ENCODE data around the gene B3GAT3.
"Not testable (repeated sequence)": the region's sequence is repeated elsewhere in the genome, so short reads cannot be mapped to it uniquely, and the experiment has no call there.

The B3GAT3 gene

DNA sequence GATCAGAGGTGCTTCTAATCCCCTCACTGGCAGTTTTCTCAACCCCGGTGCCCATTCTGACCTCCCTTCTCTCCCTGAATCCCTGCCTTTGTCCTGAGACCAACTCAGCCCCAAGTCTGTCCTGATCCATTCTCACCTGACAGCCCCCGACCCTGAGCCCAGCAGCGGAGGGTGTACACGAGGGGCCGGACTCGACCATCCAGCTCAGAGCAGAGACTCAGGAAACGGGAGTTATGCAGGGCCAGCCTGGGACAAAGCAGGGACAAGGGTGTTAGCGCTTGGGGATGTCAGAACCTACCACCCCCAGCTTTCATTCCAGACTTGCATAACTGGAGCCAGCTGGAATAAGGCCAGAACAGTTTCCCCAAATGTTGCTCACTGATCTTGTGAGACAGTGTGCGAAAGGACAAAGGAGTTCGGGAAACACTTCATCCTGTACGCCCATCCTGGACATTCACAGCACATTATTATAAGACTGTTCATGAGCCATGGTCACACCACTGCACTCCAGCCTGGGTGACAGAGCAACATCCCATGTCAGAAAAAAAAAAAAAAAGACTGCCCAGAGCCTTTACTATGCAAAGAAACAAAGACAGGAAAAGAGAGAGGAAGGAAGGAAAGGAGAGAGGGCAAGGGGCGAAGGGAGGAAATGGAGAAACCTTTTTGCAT, 44.6 kb downstream of the B3GAT3 start:
- DNase-seq (ENCODE audit: low read depth) = no peak

DNA sequence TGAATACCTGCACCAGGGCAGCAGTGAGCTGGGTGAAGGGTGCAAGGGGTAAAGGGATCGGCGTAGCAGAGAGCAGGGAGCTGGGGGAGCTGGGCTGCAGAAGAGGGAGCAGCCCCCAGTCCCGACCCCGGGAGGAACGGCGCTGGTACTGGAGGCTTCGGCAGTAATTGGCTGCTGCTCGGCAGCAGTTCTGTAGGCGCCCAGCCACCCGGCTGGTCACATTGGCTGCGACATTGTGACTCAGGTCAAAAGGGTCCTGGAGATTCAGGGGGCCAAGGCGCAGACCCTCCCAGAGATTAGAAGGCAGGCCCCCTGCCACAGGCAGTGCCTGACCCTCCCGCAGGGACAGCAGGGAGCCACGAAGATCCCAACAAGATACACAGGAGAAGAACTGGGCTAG, 45.9 kb downstream of the B3GAT3 start:
- no peak for DNase-seq (ENCODE audit: low read depth)

DNA sequence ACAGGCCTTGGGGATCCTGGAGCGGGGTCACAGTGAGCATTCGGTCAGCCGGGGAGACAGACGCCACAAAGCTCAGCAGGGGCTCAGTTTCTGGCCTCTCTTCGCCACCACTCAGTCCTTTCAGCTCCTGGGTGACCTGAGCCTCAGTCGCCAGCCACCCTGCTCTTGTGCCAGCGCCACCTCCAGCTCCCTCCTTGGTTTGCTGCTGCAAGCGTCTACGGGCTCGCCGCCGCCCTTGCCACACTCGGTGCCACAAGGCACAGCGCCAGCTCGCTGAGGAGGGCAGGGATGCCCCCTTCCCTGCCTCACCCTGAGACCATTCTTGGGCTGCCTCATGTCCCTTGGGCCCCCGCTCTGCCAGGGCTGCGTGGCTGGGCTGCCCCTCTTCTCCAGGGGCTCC, 46.6 kb downstream of the B3GAT3 start:
- no peak for DNase-seq (ENCODE audit: low read depth)

DNA sequence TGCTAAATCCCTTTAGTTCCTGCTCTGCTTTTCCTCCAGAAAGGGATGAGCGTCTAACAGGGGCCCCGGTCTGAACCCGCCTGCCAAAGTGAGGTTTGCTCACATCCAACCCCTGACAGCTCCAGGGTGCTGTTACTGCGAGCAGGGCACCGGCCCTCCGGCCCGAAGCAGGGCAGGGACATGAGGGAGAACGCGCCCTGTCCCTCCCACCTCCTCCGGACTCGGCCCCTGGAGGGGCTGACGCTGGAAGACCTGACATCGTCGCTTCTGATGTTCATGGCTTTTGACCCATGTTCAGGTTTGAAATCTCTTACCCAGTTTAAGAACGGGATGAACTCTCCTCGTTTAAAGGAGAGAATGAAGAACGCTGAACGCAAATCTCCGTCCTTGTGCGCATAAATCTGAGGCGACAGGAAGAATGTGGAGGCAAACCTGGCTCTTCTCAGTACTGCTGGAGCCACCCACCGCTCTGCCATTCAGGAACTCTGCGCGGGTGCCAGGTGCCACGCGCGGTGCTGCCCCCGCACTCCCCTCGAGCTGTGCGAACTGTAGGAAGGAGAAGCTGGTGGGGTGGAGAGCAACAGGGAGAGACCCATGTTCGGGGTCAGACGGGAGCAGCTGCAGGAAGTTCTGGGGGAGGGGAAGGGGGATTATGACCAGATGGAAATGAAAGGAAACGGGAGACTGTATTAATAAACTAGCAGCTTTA, 47.3 kb downstream of the B3GAT3 start:
- DNase-seq (ENCODE audit: low read depth) = no peak

DNA sequence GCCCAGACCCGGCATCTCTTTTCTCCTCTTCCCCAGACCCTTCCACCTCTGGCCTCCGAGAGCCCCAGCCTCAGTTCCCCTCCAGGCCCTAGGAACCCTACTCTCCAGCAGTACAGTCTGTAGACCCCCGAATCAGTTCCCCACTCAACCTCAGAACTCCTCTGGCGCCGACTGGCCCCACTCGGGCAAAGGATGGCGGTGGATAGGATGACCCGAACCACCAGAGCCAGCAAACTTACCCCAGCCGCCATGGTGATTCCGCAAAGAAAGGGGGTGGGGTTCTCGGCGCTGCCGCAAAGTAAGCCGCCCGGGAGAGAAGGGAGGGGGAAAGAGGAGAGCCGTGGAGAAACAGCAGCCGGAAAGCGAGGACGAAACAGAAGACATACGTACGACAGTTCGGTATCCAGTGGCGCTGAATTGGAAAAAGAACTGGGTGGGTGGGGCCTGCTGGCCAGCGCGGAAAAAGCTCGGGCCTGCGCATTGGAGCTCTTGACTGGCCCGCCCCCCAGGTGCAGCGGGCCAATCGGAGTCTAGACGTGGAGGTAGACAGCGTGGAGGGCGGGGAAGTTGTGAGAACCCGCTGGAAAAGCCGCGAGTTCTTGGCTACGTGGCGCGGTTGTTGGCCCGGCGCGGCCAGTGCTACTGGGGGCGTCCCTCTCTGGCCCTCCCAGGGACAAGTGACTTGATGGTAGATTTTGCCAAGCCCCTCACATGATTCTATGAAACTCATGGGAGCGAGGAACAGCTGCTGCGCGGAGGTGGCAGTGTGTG, 48.0 kb downstream of the B3GAT3 start, which contains the start of gene EEF1G:
Gene EEF1G, minus strand, starts transcription at position 300 of the 771 bp plus-strand sequence. Its CDS starts 49 bp downstream, at position 251.
- peak; percentile 94 for DNase-seq (ENCODE audit: low read depth)

DNA sequence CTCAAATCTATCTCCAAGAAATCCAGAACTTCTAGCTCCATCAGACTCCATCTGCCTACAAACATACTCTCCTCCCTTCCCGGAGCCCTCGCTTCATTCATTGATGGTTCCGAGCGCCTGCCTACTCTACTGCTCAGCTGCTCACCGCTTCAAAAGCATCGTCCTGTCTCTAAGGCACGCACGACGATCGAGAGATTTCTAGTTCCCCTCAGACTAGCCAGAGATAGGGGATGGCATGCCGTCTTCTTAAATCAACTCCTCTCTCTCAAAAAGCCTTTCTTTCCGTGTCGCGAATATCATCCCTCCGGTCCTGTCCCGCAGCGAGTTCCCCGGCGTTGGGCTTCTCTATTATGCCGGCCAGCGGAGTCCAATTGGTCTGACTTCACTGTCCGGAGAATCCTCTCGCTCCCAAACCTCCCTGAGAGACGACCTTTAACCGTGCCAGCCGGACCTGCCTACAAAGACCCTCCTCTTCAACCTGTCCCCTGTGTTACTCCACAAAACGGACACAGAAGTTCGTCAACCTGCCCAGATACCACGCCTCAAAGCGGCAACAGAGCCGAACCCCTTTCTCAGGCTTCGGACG, 48.7 kb downstream of the B3GAT3 start:
- DNase-seq (ENCODE audit: low read depth) = no peak

DNA sequence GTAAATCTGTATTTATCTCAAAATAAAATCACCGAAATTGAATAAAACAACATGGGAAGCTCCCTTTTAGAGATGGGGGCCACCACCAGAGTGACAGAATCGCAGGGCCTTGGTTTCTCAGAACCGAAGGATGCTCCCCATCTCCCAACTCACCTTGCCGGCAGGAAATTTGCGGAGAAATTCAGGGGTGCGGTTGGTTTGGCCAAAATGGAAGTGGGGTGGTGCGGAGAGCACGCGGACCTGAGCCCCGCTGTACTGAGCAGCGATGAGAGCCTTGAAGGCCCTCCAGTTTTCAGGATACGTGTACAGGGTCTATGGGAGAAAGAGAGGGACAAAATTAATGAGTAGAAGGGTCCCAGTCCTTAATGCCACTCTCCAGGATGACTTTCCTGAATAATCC, 49.4 kb downstream of the B3GAT3 start:
- no peak for DNase-seq (ENCODE audit: low read depth)

DNA sequence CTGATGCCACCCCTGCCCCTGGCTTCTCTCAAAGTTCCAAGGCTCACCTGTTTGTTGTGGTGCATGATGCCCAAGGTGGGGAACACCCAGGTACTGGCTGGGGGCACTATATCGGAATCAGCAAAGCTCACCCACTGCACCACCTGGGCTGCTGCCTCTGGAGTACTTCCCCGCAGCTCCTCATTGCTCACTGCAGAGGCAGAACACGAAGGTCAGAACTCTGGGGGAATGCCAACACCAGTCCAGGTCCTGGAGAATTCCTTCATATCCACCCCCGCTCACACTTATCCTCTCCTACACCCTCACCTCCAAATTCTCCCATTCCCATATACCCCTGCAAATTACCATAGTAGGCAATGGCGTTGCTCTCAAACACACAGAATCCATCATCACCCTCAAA, 50.3 kb downstream of the B3GAT3 start:
- DNase-seq (ENCODE audit: low read depth) = not testable (repeated sequence)

DNA sequence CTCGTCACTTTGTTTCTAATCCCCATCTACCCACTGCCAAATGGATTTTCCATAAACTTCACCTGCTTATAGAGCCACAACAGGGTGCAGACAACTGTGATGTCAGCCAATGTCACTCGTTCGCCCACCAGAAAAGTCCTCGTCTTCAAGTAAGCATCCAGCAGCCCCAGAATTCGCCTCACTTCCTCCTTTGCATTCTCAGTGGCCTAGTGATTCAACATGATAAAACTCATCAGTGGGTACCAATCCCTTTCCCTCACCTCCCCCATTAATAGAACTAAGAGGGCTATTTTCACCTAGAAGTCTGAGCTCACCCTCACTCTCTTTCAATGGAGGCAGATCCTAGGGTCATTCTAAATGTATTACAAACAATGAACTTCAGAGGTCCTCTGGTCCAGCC, 50.9 kb downstream of the B3GAT3 start:
- not testable (repeated sequence) for DNase-seq (ENCODE audit: low read depth)

DNA sequence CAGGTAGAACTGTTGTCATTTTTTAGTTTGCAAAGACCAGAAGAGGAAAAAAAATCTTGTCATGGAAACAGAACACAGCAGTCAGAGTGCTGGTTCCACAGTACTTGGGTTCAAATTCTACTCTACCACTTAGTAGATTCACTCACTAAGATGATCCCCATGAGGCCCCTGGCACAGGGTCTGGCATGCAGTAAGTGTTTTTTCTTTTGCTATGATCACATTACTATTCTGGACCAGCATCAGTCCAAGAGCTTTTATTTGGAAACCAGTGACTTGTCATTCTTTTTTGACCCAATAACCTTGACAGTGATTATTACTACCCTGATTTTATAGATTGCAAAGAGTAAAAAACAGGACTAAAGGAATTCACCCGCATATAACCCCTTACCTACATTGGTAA, 52.2 kb downstream of the B3GAT3 start:
- no peak for DNase-seq (ENCODE audit: low read depth)

DNA sequence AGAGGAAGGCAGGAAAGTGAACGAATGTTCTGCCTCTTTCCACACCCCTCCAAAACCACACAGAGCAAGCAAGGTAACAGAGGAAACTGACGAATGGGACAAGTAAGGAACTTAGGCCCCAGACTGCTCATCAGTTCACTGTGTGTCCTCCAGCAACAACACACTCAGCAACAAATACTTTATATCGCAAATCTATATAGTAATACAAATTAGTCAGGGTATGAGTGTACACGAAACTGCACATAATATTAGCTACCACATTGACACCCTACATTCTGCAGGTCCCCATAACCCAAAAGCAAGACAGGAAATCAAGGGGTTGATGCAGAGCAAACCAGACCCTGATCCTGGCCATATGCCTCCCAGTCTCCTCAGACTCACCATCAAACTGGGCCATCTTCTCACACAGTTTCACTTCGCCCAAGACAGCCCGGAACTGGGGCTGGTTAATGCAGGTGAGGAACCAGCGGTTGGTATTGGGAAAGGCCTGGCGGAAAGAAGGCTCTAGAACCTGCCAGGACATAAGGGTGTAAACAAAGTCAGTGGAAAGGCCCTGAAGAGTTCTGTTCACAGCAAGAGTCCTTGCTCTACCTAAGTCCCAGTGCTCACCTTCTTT, 54.7 kb downstream of the B3GAT3 start:
- no peak for DNase-seq (ENCODE audit: low read depth)

DNA sequence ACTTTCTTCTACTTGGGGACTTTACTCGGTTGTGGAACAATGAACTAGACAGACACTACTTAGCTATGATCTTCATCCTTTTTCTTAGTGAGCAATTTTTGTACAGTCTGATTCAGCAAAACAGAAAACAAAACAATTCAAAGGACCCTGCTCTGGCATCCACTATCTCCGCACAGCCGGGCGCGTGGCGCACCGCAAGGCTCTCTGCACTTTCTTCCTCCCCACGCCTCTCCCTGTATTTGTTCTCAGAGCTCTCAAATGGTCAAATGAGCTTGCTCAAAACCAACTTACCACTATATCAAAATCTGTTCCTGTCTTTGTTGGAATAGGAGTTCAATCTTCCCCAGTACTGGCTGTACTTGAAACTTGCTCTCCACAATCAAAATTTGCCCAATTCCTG, 55.5 kb downstream of the B3GAT3 start:
- DNase-seq (ENCODE audit: low read depth) = no peak
